H1 (cell line): Measurements from ENCODE around the gene TPT1. TPM values are rescaled to one million over a fixed set of nuclear protein-coding genes. Genes with fewer than 3 reads are reported as not detected.

Source experiments
- ATF3 ChIP-seq: IDR thresholded peaks from 2 replicates; pipeline ENCODE4 v1.6.1; 2011; ENCODE audit warnings: low read depth, mild to moderate bottlenecking, low read length; ENCODE audit not compliant: insufficient read depth
- MAFK ChIP-seq: IDR thresholded peaks from 2 replicates; pipeline ENCODE4 v1.6.1; 2012; ENCODE audit warnings: low read depth, mild to moderate bottlenecking, improper control_type of control experiment, low read length
- NRF1 ChIP-seq: IDR thresholded peaks from 2 replicates; pipeline ENCODE4 v1.6.1; 2011; ENCODE audit warnings: mild to moderate bottlenecking, low read depth, low read length, improper control_type of control experiment
- SIRT6 ChIP-seq: IDR thresholded peaks from one replicate; pipeline ENCODE4 v1.7.1; 2012; ENCODE audit warnings: low read length, inconsistent platforms
- polyA plus RNA-seq, 7 experiments: library from polyadenylated mRNA; depleted of rRNA in 3 of 7; stranded (reverse) in 5 of 7; unstranded in 2 of 7; fragments of >200 nt in 5 of 7; fragments of 200-250 nt in 2 of 7; gene quantifications; 1 replicate in 5 of 7; 2 replicates in 1 of 7; 4 replicates in 1 of 7; pipeline versions ENCODE4 v1.2.1 to v1.2.3, GENCODE V29; 2011 to 2013; ENCODE audit warnings: missing spikeins in 2 of 7, mixed read lengths in 2 of 7
- total RNA-seq: library from RNA; stranded (reverse); fragmentation: NEBNext Ultra II Directional; extraction: Animal tissue kit (Norgen Biotek cat#: 25700); gene quantifications from 2 replicates; pipeline ENCODE4 v1.2.1, GENCODE V29; 2021

TPT1 gene
- total and polyA plus RNA-seq, 2 of the 8 experiments (the other 6 are each of a cell fraction or from before 2014, with no cell fraction given): 2,245 to 2,279 TPM

- TF ChIP-seq SIRT6 (no peak), ATF3 (no peak), MAFK (no peak), NRF1 (0 out of 2 replicates have a peak, but pooled peaks have one; percentile 4)
Observed at GRCh38 chr13:45333977-45334922, 6.7 kb downstream of the TPT1 start (continued).
